Activated naive CD8-positive, alpha-beta T cell treated with anti-CD3 and anti-CD28 coated beads, Interleukin-2, amount 50 U/mL, for 16 hours (primary cell): Measurements from ENCODE around the gene NDUFS8.

Source experiments
- DNase-seq: peaks from one replicate; pipeline ENCODE4 v3.0.0-alpha.2; 2020; ENCODE audit warnings: low read depth, low spot score

NDUFS8 gene

GRCh38 chr11:68002938-68003845 is 27.3 kb upstream of the NDUFS8 start:
- DNase-seq: no peak

GRCh38 chr11:68003846-68004550 is 26.5 kb upstream of the NDUFS8 start, which contains the start of gene UNC93B1:
TSS of gene UNC93B1 (minus strand) at chr11:68004097. CDS start at chr11:68004043, 54 bp downstream.
- DNase-seq: peak; percentile 49

- DNase-seq: no peak
Observed at GRCh38 chr11:68004551-68005335, 25.7 kb upstream of the NDUFS8 start.

GRCh38 chr11:68006606-68007166 is 23.8 kb upstream of the NDUFS8 start:
- no peak for DNase-seq

- no peak for DNase-seq
Observed at GRCh38 chr11:68007498-68008380, 22.7 kb upstream of the NDUFS8 start.

GRCh38 chr11:68008381-68009337 is 21.8 kb upstream of the NDUFS8 start:
- DNase-seq: no peak

- no peak for DNase-seq
Observed at GRCh38 chr11:68009391-68010089, 20.9 kb upstream of the NDUFS8 start.

- DNase-seq: no peak
Observed at GRCh38 chr11:68010090-68011041, 20.1 kb upstream of the NDUFS8 start, which contains the start of gene ALDH3B1. TSS of gene ALDH3B1 (plus strand) at chr11:68010327. CDS start at chr11:68015298, 4,971 bp downstream.

GRCh38 chr11:68011051-68011943 is 19.2 kb upstream of the NDUFS8 start:
- no peak for DNase-seq

- DNase-seq: no peak
Observed at GRCh38 chr11:68012044-68012842, 18.2 kb upstream of the NDUFS8 start.

- no peak for DNase-seq
Observed at GRCh38 chr11:68012843-68013610, 17.5 kb upstream of the NDUFS8 start.

- no peak for DNase-seq
Observed at GRCh38 chr11:68013611-68014156, 16.8 kb upstream of the NDUFS8 start.

GRCh38 chr11:68014157-68014946 is 16.1 kb upstream of the NDUFS8 start:
- no peak for DNase-seq

GRCh38 chr11:68014947-68015447 is 15.5 kb upstream of the NDUFS8 start:
- DNase-seq: no peak
